Activated CD4-positive, CD25-positive, alpha-beta regulatory T cell (primary cell): Measurements from ENCODE around the gene PCYOX1L.

Source experiments
- DNase-seq, 4 experiments: peaks; one replicate each; lab custom pipeline; 2025; lab: John Stamatoyannopoulos, UW

The PCYOX1L gene

DNA sequence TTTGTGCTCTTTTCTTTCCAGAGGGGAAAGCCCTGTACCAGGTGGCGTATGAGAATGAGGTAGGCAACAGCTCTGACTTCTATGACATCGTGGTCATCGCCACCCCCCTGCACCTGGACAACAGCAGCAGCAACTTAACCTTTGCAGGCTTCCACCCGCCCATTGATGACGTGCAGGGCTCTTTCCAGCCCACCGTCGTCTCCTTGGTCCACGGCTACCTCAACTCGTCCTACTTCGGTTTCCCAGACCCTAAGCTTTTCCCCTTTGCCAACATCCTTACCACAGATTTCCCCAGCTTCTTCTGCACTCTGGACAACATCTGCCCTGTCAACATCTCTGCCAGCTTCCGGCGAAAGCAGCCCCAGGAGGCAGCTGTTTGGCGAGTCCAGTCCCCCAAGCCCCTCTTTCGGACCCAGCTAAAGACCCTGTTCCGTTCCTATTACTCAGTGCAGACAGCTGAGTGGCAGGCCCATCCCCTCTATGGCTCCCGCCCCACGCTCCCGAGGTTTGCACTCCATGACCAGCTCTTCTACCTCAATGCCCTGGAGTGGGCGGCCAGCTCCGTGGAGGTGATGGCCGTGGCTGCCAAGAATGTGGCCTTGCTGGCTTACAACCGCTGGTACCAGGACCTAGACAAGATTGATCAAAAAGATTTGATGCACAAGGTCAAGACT is 10.3 kb downstream of the PCYOX1L start:
- no peak for DNase-seq

DNA sequence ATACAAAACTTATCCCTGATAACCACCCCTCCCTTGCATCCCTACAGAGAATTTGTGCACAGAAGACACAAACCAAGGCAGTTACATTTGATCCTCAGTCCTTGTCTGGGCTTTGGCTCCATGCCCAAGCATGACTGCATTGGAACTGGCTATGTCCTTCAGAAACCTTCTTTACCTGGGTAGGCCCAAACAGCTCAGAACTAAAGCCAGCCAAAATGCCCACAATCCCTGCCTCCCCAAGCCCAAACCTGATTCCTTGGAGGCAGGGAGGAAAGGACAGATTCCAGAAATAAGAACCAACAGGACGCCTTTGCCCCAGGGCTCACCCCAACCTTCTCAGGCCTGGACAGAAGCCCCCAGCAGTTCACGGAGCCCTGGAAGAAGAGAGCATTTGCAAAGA is 13.0 kb downstream of the PCYOX1L start:
- DNase-seq = no peak

DNA sequence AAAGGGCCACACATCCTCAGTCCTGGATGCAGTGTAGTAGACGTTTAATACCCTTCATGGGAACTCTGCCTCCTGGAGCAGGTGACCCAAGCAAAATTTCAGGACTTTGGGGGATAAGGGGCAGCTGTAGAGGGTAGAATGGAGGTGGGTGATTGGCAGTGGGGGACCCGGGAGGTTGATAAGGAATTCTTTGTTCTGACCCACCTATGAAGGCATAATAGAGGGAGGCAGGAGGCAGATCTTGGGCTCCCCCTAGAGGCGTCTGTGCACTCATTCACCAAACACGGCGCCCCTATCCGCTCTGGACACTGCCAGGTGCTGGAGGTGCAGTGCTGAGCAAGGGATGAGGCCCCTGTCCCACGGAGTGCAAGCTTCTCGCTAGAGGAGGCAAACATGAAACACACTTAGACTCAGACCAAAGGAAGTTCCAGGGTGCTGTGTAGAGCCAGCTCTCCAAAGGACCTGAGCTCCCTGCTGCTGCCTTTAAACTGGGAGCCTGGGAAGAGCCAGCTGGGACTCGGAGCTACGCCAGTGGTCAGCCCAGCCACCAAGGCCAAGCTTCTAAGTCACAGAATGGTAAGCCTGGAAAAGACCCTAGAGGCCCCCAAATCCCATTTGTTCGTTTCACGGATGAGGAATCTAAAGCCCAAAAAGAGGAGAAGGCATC is 13.6 kb downstream of the PCYOX1L start:
- peak; percentile 49 to 55 (median 52) for DNase-seq

DNA sequence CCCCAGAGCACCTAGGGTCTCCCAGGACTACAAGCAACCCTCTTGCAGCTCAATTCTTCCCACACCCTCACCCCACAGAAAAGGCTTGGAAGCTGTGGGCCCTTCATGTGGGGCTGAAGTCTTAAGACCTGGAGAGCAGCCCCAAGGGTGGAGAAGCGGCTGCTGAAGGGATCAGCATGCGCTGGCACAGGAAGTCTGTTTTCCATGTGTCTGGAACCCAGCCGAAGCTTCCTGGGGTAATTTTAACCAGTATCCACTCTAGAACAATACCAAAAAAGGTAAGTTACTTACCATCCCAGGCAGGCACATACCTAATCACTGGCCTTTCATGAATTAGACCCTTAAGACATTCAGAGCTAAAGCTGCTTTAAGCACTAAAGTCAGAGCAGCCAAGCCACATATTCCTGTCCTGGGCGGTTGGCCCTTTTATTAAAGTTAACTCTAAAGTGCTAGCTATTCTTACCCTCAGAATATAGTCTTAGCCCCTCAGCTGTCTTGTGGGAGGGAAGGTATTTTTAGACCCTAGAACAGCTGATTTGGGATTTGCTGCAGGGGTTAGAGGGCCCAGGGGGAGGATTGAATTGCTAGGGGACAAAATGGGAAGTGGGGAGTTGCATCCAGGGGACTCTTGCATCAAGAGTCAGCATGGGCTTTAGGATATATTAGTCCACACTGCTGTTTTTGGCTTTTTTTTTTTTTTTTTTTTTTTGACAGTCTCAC is 14.4 kb downstream of the PCYOX1L start:
- no peak for DNase-seq

DNA sequence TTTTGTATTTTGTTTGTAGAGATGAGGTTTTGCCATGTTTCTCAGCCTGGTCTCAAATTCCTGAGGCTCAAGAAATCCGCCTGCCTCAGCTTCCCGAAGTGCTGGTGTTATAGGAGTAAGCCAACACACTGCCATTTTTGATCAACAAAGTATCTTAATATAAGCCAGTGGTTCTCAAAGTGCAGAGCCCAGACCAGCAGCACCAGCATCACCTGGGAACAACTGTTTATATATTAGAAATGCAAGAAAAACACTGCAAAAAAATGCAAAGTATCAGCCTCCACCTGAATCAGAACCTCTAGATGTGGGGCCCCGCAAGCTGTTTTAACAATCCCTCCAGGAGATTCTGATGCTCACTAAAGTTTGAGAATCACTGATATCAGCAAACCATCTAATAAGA is 15.1 kb downstream of the PCYOX1L start:
- no peak for DNase-seq

DNA sequence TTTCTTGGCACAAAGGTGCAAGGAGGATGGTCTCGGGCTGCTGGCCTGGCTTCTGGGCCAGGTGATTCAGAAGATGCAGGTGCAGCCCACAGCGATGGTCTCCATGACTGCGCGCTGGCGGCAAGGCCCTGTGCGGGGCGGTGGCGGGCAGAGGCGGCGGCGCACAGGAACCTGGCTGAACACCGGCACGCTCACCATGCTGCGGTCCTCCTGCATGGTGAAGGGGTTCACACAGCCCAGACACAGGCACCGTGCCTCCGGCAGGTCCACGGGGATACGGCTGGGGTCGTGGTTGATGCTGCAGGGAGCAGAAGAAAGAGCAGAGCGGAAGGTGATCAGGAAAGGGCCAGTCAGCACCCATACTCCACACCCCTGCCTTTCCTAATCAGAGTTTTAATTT is 16.5 kb downstream of the PCYOX1L start:
- DNase-seq = no peak

DNA sequence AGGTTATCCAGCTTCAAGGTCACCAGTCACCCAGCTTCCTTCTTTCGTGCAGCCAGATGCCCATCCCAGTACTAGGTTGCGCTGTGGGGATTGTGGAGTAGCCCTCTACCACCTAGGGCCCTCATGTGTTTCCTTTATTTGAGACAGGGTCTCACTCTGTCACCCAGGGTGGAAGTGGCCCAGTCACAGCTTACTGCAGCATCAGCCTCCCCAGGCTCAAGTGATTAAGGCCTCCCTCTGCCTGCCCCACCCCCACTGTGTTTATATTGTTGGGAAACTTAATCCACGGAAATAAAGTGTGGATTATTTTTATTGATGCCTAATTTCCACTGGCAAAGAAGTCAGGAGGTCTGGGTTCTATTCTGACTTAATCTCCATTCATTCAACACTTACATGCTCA is 17.0 kb downstream of the PCYOX1L start:
- no peak for DNase-seq

DNA sequence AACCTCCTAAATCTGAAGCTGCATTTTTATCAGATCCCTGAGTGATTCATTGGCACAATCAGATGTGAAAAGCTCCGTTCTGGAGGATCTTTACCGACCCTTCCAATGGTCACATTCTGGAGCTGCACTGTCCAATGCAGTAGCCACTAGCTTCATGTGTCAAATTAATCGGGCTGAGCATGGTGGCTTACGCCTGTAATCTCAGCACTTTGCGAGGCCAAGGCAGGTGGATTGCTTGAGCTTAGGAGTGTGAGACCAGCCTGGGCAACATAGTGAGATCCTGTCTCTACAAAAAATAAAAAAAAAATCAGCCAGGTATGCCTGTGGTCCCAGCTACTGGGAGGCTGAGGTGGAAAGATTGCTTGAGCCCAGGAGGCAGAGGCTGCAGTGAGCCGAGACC is 17.6 kb downstream of the PCYOX1L start:
- DNase-seq = no peak

DNA sequence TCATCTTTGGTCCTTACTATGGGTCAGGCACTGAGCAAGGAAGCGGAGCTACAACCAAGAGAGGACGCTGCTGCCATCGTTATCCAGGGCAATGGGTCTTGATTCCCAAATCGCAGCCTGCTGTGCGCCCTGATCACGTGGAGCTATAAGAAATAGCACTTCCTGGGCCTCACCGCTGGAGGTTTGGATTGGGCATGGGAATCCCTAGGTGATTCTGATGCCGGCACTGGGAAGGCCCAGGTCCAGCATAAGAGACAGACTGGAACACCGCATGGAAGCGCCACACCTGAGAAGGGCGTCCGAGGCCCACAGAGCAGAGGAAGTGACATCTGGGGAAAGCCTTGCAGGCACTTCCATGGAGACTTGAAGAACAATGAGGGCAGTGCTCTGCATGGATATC is 18.3 kb downstream of the PCYOX1L start:
- DNase-seq = no peak

DNA sequence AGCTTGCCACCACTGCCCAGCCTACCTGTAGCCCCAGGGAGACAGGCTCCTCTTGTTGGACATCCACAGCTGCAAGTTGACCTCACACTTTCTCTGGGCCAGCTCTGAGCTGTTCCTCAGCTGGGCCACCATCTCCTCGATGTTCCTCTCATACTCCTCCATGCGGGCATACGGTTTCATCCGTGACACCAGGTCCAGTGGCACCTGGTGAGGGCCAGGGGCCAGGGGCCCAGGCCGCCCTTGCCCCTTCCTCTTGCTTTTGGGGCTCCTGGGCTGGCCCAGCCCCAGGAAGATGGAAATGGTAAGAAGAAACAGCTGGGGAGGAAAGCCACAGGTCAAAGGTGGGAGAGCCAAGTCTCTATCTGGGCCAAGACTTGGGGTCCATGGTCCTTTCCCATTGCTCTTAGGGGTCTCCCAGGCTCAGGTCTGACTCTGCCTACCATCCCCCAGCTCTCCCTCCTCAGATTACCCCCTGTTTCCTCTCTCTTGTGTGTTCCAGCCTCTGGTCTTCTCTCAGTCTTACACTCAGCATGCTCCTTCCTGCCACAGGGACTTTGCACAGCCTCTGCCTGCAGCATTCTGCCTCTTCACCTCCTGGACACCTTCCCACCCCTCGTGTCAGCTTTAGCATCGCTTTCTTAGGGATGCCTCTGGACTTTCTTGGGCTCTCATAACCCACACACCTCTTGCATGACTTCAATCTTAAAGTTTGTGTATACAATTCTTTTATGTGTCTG is 19.0 kb downstream of the PCYOX1L start:
- no peak for DNase-seq

DNA sequence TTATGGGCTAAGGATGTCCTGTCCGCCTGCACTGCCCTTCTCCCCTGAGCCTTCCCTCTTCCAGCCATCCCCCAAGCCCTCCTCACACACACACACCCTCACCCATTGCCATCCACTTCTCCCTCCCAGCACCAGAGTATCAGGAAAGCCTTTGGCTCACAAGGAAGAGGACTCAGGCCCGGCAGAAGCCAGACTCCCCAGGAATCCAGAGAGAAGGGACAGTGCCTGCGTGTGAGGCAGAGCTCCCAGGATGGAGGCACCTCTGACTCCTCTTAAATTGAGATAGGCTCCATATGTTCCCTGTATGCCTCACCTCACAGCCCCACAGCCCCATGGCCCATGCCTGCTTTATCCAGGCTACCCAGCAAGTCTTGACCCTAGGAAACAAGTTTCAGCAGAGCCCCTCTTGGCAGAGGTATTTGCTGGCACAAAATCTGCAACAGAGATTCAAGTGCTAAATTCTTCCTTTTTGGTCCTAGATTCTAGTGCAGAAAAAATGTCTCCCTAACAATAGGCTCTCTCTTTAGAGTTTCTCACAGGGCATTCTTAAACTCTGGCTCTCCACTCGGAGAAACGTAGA is 20.5 kb downstream of the PCYOX1L start:
- DNase-seq = no peak

DNA sequence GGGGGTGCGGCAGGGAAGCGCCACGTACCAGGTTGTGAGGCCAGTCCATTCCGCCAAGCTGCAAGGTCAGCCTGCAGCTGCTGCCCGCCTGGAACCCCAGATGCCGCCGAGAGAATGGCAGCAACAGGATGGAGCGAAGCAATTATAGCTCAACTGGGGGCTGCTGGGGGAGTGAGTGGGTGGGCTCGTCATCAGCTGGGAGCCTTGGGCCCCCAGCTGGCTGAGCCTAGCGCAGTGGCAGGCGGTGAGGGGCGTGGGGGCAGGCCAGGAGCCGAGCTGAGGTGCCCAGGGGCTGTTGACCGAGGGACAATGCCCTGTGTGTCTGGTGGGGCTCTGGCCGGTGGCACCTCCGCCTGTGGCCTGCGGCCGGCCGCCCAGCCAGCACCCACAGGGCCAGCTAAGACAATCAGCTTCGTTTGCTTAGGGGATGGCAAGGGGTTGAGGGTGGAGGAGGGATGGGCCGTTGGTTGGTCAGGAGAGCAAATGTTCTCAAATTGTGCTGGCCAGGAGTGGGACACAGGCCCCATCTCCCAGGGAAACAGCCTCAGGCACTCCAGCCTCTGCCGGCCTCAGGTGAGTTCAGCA is 21.4 kb downstream of the PCYOX1L start, which contains the start of gene IL17B:
Gene IL17B, minus strand, starts transcription at position 116 of the 585 bp plus-strand sequence. Its CDS starts 67 bp downstream, at position 49.
- no peak for DNase-seq

DNA sequence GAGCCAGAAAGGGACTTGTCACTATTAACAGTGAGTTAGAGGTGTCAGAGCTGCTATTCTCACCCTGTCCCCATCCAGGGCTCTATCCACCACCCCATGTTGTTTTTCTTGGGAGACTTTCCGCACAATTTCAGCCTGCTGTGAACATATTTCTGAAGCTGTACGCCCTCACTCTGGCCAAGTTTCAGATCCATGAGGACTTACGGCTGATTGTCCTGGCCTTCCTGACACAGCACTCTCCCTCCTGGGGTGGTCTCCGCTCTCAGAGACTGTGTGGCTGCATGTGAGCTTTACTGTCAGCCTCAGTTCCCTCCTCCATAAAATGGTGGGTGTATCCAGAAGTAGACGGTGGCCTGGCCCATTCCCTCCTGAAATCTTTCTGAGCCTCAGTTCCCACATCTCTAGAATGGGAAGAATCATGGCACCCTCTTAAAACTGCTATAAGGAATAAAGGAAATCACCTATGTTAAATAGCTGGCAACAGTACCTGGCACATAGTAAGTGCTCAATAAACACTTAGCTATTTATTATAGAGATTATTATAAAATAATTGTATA is 22.1 kb downstream of the PCYOX1L start:
- no peak for DNase-seq

DNA sequence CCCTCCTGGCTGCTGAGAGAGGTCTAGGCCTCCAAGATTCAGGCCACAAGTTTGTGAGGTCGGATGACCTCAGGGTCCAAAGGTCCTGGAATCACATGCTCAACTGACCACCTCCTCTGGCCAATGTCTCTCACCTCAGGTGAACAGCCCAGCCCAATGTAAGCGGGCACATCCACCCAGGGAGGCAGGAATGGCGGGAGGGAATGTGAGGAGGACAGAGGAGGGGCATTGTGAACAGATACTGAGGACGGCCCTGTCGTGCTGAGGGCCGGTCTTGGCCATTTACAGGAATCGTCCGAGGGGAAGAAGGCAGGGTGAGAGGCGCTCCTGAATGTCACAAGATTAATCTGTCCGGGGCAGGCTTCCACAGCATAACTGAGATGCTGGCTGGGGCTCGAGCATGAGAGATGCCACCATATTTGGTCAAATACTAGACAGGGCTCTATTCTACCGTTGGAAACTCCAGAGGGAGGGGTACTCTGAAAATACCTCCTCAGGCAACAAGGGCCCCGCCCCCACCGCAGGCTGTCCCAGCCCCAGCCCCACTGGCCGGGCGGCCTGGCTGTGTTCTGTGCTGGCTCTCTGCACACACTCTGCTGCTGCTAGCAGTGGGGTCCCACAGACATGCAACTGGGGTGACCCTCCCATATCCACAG is 22.7 kb downstream of the PCYOX1L start:
- DNase-seq = no peak

DNA sequence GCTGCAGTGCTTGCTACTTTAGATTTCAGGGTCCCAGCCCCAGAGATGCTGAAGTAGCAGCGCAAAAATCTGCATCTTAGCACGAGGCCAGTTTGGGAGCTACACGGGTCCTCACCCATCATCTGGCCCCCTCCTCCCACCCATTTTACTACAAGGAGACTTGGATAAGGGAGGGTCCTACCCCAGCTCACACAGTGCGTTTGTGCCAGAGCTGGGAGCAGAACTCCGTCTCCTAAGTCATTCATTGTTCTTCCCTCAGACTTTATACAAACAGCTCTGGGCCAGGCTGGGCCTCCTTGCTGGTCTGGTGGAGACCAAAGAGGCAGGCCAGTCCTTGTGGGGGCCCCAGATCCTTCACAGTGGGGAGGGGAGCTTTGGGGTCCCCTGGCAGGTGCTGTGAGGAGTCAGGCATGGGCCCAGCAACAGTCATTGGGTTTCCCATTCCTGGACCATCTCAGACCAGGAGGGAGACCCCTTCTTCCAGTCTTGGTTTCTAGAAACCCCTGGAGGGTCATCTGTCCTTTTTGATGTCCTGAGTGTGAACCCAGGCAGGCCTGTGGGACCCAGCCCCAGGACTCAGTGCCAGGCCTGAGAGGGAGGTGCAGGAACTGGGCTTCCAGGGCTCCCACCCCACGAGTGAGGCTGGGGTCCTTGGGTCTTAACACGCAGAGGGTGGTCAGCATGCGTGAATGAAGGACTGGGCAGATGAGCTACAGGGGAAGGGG is 23.6 kb downstream of the PCYOX1L start:
- no peak for DNase-seq

DNA sequence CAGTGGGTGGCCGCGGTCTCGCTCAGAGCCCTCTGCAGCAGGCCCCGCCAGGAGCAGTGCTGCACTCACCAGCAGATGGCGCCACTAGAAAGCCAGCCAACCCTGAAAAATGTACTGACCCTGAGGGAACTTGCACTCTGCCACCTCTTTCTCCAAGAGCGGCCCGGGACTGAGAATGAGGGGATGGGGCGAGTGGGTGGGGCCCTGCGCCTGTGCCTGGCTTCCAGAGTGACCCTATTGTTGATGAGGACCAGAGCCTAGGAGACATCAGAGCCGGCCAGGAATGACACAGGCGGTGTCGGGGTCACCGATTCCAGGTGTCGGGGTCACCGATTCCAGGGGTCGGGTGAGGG is 24.1 kb downstream of the PCYOX1L start:
- DNase-seq = peak; percentile 40 to 67 (median 51)

DNA sequence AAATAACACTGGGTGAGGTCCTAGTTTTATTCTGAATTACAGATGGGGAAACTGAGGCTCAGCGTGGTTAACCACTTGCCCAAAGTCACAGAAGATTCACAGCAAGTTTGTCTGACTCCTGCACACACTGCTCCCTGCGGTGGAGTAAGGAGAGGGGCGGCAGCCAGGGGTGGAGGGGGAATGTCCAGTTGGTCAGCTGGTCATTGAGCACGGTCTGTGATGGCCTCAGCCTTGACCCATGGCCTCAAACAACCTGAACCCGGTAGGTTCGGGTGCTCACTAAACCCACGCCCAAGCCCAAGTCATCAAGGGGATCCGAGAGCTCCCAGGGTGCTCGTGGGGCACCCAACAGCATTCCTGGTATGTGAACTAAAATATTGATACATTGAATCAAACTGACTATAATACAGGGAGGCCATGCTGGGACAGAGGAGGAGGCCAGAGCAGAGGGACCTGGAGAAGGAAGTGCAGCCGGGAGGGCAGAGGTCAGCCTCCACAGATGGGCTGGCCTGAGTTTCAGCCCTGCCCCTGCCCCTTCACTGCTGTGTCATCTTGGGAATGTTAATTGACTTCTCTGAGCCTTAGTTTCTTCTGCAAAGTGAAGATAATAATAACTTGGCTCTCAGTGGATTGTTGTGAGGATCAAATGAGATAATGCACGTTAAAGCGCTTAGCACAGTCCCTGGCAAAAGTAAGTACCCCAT is 24.8 kb downstream of the PCYOX1L start:
- DNase-seq = no peak

DNA sequence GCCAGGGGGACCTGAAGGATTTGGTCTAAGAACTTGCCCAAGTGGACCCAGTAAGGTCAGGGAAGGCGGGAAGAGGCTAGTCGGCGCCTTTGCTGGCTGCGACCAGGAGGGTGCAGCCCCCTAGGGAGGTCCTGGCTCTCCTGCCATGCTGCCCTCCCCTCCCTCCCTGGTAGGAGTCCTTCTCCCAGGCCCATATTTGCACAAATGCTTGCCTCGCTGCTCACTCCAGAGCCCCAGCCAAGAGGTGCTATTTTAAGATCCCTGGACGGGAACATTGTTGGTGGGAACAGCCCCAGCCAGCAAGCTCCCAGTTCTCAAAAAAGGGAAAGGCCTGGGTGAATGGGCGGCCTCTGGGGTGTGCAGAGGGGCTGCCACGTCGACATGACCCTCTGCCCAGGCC is 25.6 kb downstream of the PCYOX1L start:
- no peak for DNase-seq

DNA sequence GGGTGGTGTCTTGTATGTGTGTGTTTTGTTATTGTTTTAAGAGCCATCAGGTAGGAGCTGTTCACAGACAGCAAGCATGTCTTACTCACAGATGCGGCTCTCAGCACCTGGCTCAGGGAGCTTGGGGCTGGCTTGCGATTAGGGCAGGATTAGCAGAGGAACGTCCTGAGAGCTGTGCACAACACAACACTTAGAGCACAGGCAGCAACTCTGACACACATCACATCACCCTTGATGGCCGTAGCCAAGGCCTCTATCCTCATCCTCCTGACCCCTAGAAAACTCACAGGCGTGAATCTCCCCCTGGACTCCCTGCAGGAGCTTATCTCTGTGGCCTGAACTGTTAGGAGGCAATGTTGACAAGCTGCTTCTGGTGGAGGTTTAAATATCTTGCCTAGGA is 28.3 kb downstream of the PCYOX1L start:
- DNase-seq = no peak
